Neural crest cell (in vitro differentiated cells): ENCODE results near the gene MICALL2. TPM values are rescaled to one million over a fixed set of nuclear protein-coding genes. Genes with fewer than 3 reads are reported as not detected.

Source experiments
- DNase-seq: peaks from one replicate; pipeline ENCODE4 v3.0.0; 2021; ENCODE audit warnings: low read depth, mixed read lengths, low spot score
- H3K27ac Mint-ChIP-seq: one replicate; pipeline ENCODE4 v1.8.0; 2021; ENCODE audit warnings: mild to moderate bottlenecking, mixed read lengths; ENCODE audit not compliant: unreplicated experiment
- H3K27me3 Mint-ChIP-seq: 2 replicates; pipeline ENCODE4 v1.8.0; 2021; ENCODE audit warnings: low read depth, mild to moderate bottlenecking, mixed read lengths
- H3K36me3 Mint-ChIP-seq: 2 replicates; pipeline ENCODE4 v1.8.0; 2021; ENCODE audit warnings: low read depth, mild to moderate bottlenecking, mixed read lengths
- H3K4me1 Mint-ChIP-seq: 2 replicates; pipeline ENCODE4 v1.8.0; 2021; ENCODE audit warnings: mixed read lengths
- H3K4me3 Mint-ChIP-seq: one replicate; pipeline ENCODE4 v1.8.0; 2021; ENCODE audit warnings: mild to moderate bottlenecking, mixed read lengths
- H3K9me3 Mint-ChIP-seq: 2 replicates; pipeline ENCODE4 v1.8.0; 2021; ENCODE audit warnings: mixed read lengths
- CTCF ChIP-seq: fragments of 200-600 bp; sonication (generic); conservative IDR thresholded peaks from 2 replicates; pipeline ENCODE4 v1.5.0; 2021; ENCODE audit warnings: antibody characterized with exemption, mild to moderate bottlenecking
- total RNA-seq: library from RNA; stranded (reverse); gene quantifications from 2 replicates; pipeline ENCODE4 v1.2.1, GENCODE V29; 2021

MICALL2 gene
- total RNA-seq, 1 donor from 2014 or later, result 18.7 TPM

- peaks cover 21% of the 10 kb centered on the region for H3K4me1 Mint-ChIP-seq
- no peak overlapping the region for H3K27ac Mint-ChIP-seq
- no peaks in the 10 kb centered on the region for H3K36me3 Mint-ChIP-seq
- H3K4me3 Mint-ChIP-seq, result no peak overlapping the region
- no peak for DNase-seq
- no peak for TF ChIP-seq CTCF
- no peaks in the 10 kb centered on the region for H3K9me3 Mint-ChIP-seq
- no peaks in the 10 kb centered on the region for H3K27me3 Mint-ChIP-seq
Measured at GRCh38 chr7:1449951-1450350, 9.3 kb downstream of the MICALL2 start.

DNA sequence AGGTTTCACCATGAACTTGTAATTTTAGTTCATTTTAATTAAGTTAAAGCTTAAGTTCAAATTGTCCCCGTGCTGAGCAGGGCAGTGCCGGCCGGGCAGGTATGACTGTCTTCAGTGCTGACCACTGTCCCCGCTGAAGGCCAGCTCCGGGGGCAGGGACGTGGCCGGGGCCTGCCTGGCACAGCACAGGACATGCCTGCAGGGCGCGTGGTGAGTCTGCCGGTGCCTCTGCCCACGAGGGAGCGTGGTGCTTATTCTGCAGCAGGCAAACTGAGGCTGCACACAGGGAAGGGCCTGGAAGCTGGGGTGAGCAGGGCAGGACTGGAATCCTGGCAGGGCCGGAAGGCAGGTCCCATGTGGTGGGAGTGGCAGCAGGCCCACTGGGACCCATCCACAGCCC, 9.8 kb downstream of the MICALL2 start:
- DNase-seq, result no peak
- no peaks in the 10 kb centered on the region for H3K9me3 Mint-ChIP-seq
- H3K27me3 Mint-ChIP-seq, result no peaks in the 10 kb centered on the region
- TF ChIP-seq CTCF, result no peak
- no peak overlapping the region for H3K27ac Mint-ChIP-seq
- H3K4me3 Mint-ChIP-seq, result no peak overlapping the region
- no peaks in the 10 kb centered on the region for H3K36me3 Mint-ChIP-seq
- H3K4me1 Mint-ChIP-seq, result peaks cover 21% of the 10 kb centered on the region

DNA sequence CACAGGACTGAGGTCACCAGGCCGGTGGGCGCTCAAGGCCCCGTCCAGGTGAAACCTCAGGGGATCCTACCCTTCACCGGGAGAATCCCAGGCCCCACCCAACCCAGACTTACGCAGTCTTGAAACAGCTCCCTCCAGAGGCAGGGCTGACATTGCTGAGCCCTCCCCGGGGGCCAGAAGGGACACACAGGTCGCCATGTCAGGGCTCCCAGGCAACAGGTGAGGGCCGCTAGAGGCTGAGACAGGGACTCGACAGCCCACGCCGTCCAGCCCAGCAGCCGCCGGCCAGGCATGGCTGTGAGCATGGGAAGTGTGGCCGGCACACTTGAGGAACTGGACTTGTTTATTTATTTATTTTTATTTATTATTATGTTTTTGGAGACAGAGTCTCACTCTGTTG, 10.3 kb downstream of the MICALL2 start:
- no peak for TF ChIP-seq CTCF

DNA sequence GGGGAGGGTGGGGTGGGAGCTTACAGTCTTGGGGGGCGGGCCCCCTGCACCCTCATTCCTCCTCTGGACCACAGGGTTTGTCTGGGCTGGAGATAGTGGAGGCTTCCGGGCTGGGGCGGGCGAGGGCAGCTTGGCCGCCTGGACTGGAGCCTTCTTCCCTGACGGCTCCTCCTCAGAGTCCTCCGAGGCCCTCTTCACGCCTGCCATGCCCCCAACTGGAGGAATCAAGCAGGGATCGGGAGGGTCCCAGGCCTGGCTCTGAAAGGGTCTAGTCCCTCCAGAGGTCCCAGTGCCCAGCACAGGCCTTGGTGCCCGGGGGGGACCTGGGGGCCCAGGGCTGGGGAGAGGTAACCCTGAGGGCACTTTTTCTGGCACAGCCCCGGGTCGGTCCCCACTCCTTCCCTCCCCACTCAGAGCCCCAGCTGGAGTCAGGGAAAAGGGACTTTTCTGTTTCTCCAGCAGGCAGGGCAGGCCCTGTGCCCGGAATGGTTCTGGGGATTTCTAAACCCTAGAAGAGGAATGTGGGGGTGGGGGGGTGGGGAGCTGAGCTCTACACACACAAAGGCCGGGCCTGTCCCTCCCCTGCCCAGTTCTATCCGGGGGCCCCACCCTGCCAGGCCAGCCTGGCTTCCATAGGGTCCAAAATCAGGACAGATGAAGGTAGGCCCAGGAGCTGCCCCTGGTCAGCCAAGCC, 11.6 kb downstream of the MICALL2 start:
- H3K4me1 Mint-ChIP-seq, result peaks cover 11% of the 10 kb centered on the region
- no peak for TF ChIP-seq CTCF
- no peak for DNase-seq
- H3K27ac Mint-ChIP-seq, result no peak overlapping the region
- no peaks in the 10 kb centered on the region for H3K9me3 Mint-ChIP-seq
- H3K4me3 Mint-ChIP-seq, result no peak overlapping the region
- no peaks in the 10 kb centered on the region for H3K27me3 Mint-ChIP-seq
- H3K36me3 Mint-ChIP-seq, result no peaks in the 10 kb centered on the region

More for the DNA sequence above, 10.3 kb downstream of the MICALL2 start:
- Mint-ChIP-seq H3K9me3 (no peaks in the 10 kb centered on the region), H3K27ac (no peak overlapping the region), H3K27me3 (no peaks in the 10 kb centered on the region), H3K4me1 (peaks cover 17% of the 10 kb centered on the region), H3K4me3 (no peak overlapping the region), H3K36me3 (no peaks in the 10 kb centered on the region)
- no peak for DNase-seq

DNA sequence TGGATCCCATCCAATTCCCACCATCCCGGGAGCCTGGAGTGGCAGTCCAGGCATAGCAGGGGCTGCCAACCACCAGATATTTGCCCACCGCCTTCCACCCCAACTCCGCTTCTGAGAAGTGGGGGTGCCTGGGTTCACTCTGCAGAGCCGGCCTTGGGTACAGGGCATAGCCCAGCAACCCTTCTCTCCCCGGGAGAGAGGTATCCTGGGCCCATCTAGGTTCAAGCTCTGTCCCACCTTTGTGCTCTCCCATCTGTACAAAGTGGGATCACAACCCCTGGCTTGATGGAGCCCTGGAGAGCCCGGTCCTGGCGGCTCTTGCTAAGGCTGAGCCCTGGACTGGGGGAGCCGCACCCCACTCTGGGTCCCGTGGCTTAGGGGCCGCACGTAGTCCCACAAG, 12.2 kb downstream of the MICALL2 start:
- no peak for TF ChIP-seq CTCF
- H3K4me3 Mint-ChIP-seq, result no peak overlapping the region
- no peaks in the 10 kb centered on the region for H3K27me3 Mint-ChIP-seq
- no peaks in the 10 kb centered on the region for H3K36me3 Mint-ChIP-seq
- peaks cover 5% of the 10 kb centered on the region for H3K4me1 Mint-ChIP-seq
- no peak for DNase-seq
- H3K27ac Mint-ChIP-seq, result no peak overlapping the region
- H3K9me3 Mint-ChIP-seq, result no peaks in the 10 kb centered on the region
